Trophoblast cell (in vitro differentiated cells and primary cell): ENCODE measurements around the gene NOS1AP.

Experiments
- DNase-seq, 2 donors: peaks; one replicate each; pipeline ENCODE4 v3.0.0-alpha.2; 2016
- H2AFZ ChIP-seq: 2 replicates; pipeline ENCODE4 v1.6.1; 2013; ENCODE audit warnings: low read length, moderate library complexity, mild to moderate bottlenecking; ENCODE audit not compliant: insufficient read depth, poor library complexity
- H2AK5ac ChIP-seq: 2 replicates; pipeline ENCODE4 v1.6.1; 2013; ENCODE audit warnings: mild to moderate bottlenecking, low read length
- H2BK120ac ChIP-seq: 2 replicates; pipeline ENCODE4 v1.6.1; 2013; ENCODE audit warnings: low read length, mild to moderate bottlenecking, moderate library complexity; ENCODE audit not compliant: insufficient read depth, poor library complexity
- H2BK12ac ChIP-seq: 2 replicates; pipeline ENCODE4 v1.6.1; 2013; ENCODE audit warnings: mild to moderate bottlenecking, low read length, moderate library complexity
- H2BK5ac ChIP-seq: 2 replicates; pipeline ENCODE4 v1.6.1; 2013; ENCODE audit warnings: low read length, low read depth, moderate library complexity, mild to moderate bottlenecking; ENCODE audit not compliant: poor library complexity
- H3K14ac ChIP-seq: 2 replicates; pipeline ENCODE4 v1.6.1; 2013; ENCODE audit warnings: mild to moderate bottlenecking, low read length
- H3K18ac ChIP-seq: 2 replicates; pipeline ENCODE4 v1.6.1; 2013; ENCODE audit warnings: mild to moderate bottlenecking, low read length
- H3K23ac ChIP-seq: 2 replicates; pipeline ENCODE4 v1.6.1; 2013; ENCODE audit warnings: low read length
- H3K27ac ChIP-seq: 2 replicates; pipeline ENCODE4 v1.5.1; 2013; ENCODE audit warnings: low read depth, mild to moderate bottlenecking, inconsistent platforms, low read length, moderate library complexity
- H3K27me3 ChIP-seq: 2 replicates; pipeline ENCODE4 v1.6.1; 2013; ENCODE audit warnings: inconsistent platforms, mild to moderate bottlenecking, low read length, moderate library complexity; ENCODE audit not compliant: insufficient read depth
- H3K36me3 ChIP-seq, 2 experiments: 1 replicate in 1 of 2; 2 replicates in 1 of 2; pipeline ENCODE4 v1.6.1; 2013; ENCODE audit warnings: low read length in 2 of 2, mild to moderate bottlenecking in 2 of 2, moderate library complexity in 1 of 2; ENCODE audit not compliant: insufficient read depth in 2 of 2, control insufficient read depth in 1 of 2
- H3K4ac ChIP-seq: 2 replicates; pipeline ENCODE4 v1.6.1; 2013; ENCODE audit warnings: low read depth, mild to moderate bottlenecking, low read length, moderate library complexity
- H3K4me1 ChIP-seq, 2 experiments: 1 replicate in 1 of 2; 2 replicates in 1 of 2; pipeline ENCODE4 v1.6.1; 2013; ENCODE audit warnings: low read length in 2 of 2, mild to moderate bottlenecking in 2 of 2, moderate library complexity in 1 of 2; ENCODE audit not compliant: insufficient read depth in 2 of 2, control insufficient read depth in 1 of 2
- H3K4me2 ChIP-seq: 2 replicates; pipeline ENCODE4 v1.6.1; 2013; ENCODE audit warnings: inconsistent platforms, mild to moderate bottlenecking, low read length, moderate library complexity
- H3K4me3 ChIP-seq: 2 replicates; pipeline ENCODE4 v1.5.1; 2013; ENCODE audit warnings: mild to moderate bottlenecking, low read depth, low read length, inconsistent platforms
- H3K79me1 ChIP-seq: one replicate; pipeline ENCODE4 v1.6.1; 2013; ENCODE audit warnings: low read length
- H3K79me2 ChIP-seq: 2 replicates; pipeline ENCODE4 v1.6.1; 2013; ENCODE audit warnings: low read length, mild to moderate bottlenecking; ENCODE audit not compliant: control insufficient read depth, insufficient read depth, poor library complexity
- H3K9ac ChIP-seq: 2 replicates; pipeline ENCODE4 v1.6.1; 2013; ENCODE audit warnings: mild to moderate bottlenecking, low read length
- H3K9me3 ChIP-seq: 2 replicates; pipeline ENCODE4 v1.6.1; 2013; ENCODE audit warnings: low read depth, mild to moderate bottlenecking, control low read depth, inconsistent platforms, low read length; ENCODE audit not compliant: insufficient read depth
- H4K12ac ChIP-seq: 2 replicates; pipeline ENCODE4 v1.6.1; 2013; ENCODE audit warnings: low read depth, mild to moderate bottlenecking, low read length, moderate library complexity
- H4K8ac ChIP-seq: 2 replicates; pipeline ENCODE4 v1.6.1; 2013; ENCODE audit warnings: low read depth, mild to moderate bottlenecking, low read length, moderate library complexity
- H4K91ac ChIP-seq: one replicate; pipeline ENCODE4 v1.6.1; 2013; ENCODE audit warnings: low read depth, mild to moderate bottlenecking, low read length, moderate library complexity
- WGBS: extraction: QIAGEN DNeasy Blood & Tissue Kit; methylation state at CpG from one replicate; pipeline ENCODE4 v1.1.7; 2013; ENCODE audit warnings: missing lambda C conversion rate; ENCODE audit not compliant: insufficient read length, insufficient coverage; ENCODE audit errors: extremely low coverage; 5-methylcytosine and 5-hydroxymethylcytosine counted together

The NOS1AP gene

GRCh38 chr1:162353702-162354101 is 284.2 kb downstream of the NOS1AP start:
- H2BK5ac ChIP-seq = no peak overlapping the region
- H3K27me3 ChIP-seq = no peaks in the 10 kb centered on the region
- H2AFZ ChIP-seq = no peak overlapping the region
- peaks cover 7 to 8% of the 10 kb centered on the region in 2 experiments for H3K4me1 ChIP-seq
- H3K4me3 ChIP-seq = no peak overlapping the region
- no peak overlapping the region for H2BK120ac ChIP-seq
- H3K14ac ChIP-seq = no peak overlapping the region
- no CpG with 5 or more reads among the region's 5 CpGs for WGBS
- H3K9ac ChIP-seq = no peak overlapping the region
- no peak overlapping the region for H3K18ac ChIP-seq
- H3K9me3 ChIP-seq = no peaks in the 10 kb centered on the region
- no peak for DNase-seq
- no peak overlapping the region for H4K12ac ChIP-seq
- peaks cover 4% of the 10 kb centered on the region in 2 experiments for H3K36me3 ChIP-seq
- H4K91ac ChIP-seq = no peak overlapping the region
- no peak overlapping the region for H3K23ac ChIP-seq
- no peak overlapping the region for H2AK5ac ChIP-seq
- peaks cover 4% of the 10 kb centered on the region for H3K79me1 ChIP-seq
- H4K8ac ChIP-seq = no peak overlapping the region
- H3K4me2 ChIP-seq = no peak overlapping the region
- H3K79me2 ChIP-seq = no peaks in the 10 kb centered on the region
- H3K27ac ChIP-seq = no peak overlapping the region
- no peak overlapping the region for H3K4ac ChIP-seq
- H2BK12ac ChIP-seq = no peak overlapping the region

- no peak overlapping the region for H2BK5ac ChIP-seq
- H4K91ac ChIP-seq = no peak overlapping the region
- WGBS = no CpG with 5 or more reads among the region's 5 CpGs
- H3K9ac ChIP-seq = no peak overlapping the region
- H2AFZ ChIP-seq = no peak overlapping the region
- H4K12ac ChIP-seq = no peak overlapping the region
- no peak overlapping the region for H3K23ac ChIP-seq
- H3K79me2 ChIP-seq = no peaks in the 10 kb centered on the region
- DNase-seq = peak; percentile 26 to 83
- H3K4me2 ChIP-seq = no peak overlapping the region
- peaks cover 0 to 2% of the 10 kb centered on the region in 2 experiments for H3K4me1 ChIP-seq
- H2BK120ac ChIP-seq = no peak overlapping the region
- H2BK12ac ChIP-seq = no peak overlapping the region
- no peaks in the 10 kb centered on the region for H3K79me1 ChIP-seq
- no peak overlapping the region for H3K4me3 ChIP-seq
- H3K27me3 ChIP-seq = no peaks in the 10 kb centered on the region
- H3K36me3 ChIP-seq = peaks cover 4% of the 10 kb centered on the region in 2 experiments
- no peak overlapping the region for H3K14ac ChIP-seq
- H2AK5ac ChIP-seq = no peak overlapping the region
- H3K27ac ChIP-seq = no peak overlapping the region
- no peak overlapping the region for H3K4ac ChIP-seq
- H3K9me3 ChIP-seq = no peaks in the 10 kb centered on the region
- H4K8ac ChIP-seq = no peak overlapping the region
- no peak overlapping the region for H3K18ac ChIP-seq
These were observed 288.3 kb downstream of the NOS1AP start for GRCh38 chr1:162357681-162358266.

- Histone ChIP-seq H2BK120ac (no peak overlapping the region), H4K8ac (no peak overlapping the region), H3K4me3 (no peak overlapping the region), H2BK12ac (no peak overlapping the region), H3K9ac (no peak overlapping the region), H3K27me3 (no peaks in the 10 kb centered on the region), H3K4ac (no peak overlapping the region), H4K12ac (no peak overlapping the region), H2AK5ac (no peak overlapping the region), H3K4me2 (no peak overlapping the region), H4K91ac (no peak overlapping the region), H3K79me1 (no peaks in the 10 kb centered on the region), H2AFZ (no peak overlapping the region), H3K9me3 (no peaks in the 10 kb centered on the region), H2BK5ac (no peak overlapping the region), H3K18ac (no peak overlapping the region), H3K4me1 (no peaks in the 10 kb centered on the region), H3K14ac (no peak overlapping the region), H3K27ac (no peak overlapping the region), H3K23ac (no peak overlapping the region), H3K36me3 (peaks cover 4% of the 10 kb centered on the region in 2 experiments), H3K79me2 (no peaks in the 10 kb centered on the region)
- no peak for DNase-seq
- WGBS = no CpG with 5 or more reads among the region's 1 CpG
These were observed 289.4 kb downstream of the NOS1AP start for GRCh38 chr1:162358928-162359327.

GRCh38 chr1:162359523-162360236 is 290.2 kb downstream of the NOS1AP start:
- WGBS = no CpG with 5 or more reads among the region's 10 CpGs
- Histone ChIP-seq H3K9ac (no peak overlapping the region), H4K91ac (no peak overlapping the region), H3K4me2 (no peak overlapping the region), H2AK5ac (no peak overlapping the region), H3K27me3 (no peaks in the 10 kb centered on the region), H2BK120ac (no peak overlapping the region), H4K8ac (no peak overlapping the region), H3K4me1 (no peaks in the 10 kb centered on the region), H3K18ac (no peak overlapping the region), H3K79me1 (no peaks in the 10 kb centered on the region), H2AFZ (no peak overlapping the region), H3K23ac (no peak overlapping the region), H3K36me3 (peaks cover 4% of the 10 kb centered on the region in 2 experiments), H3K4me3 (no peak overlapping the region), H4K12ac (no peak overlapping the region), H3K14ac (no peak overlapping the region), H3K27ac (no peak overlapping the region), H3K79me2 (no peaks in the 10 kb centered on the region), H3K4ac (no peak overlapping the region), H2BK12ac (no peak overlapping the region), H2BK5ac (no peak overlapping the region), H3K9me3 (no peaks in the 10 kb centered on the region)
- no peak for DNase-seq
